ENCODE results near the gene MBTPS2. TPM values are rescaled to one million over a fixed set of nuclear protein-coding genes. Genes with fewer than 3 reads are reported as not detected.

The MBTPS2 gene
- total and polyA plus RNA-seq, 10 donors = 1.0 to 13.3 (median 10.3) TPM

- Histone ChIP-seq H3K27me3 (replicated peaks in 1 of 7) (peaks cover 0 to 6% (median 0%) of the 10 kb centered on the region in 7 donors), H3K36me3 (peaks cover 0 to 15% (median 0%) of the 10 kb centered on the region in 6 donors), H3K4me3 (peak overlapping the region; percentile 42 to 85 (median 61)), H3K4me1 (peaks cover 0 to 15% (median 6%) of the 10 kb centered on the region in 6 donors), H3K9me3 (no peaks in the 10 kb centered on the region), H3K27ac (peak overlapping the region in 7 of 8 donors; percentile 61 to 88 (median 80))
- TF ChIP-seq CTCF (IDR thresholded peaks at IDR 0.05 in 8 of 11, conservative IDR thresholded peaks at IDR 0.05 in 3 of 11) (no peak), POLR2A (IDR thresholded peaks at IDR 0.05) (no peak), POLR2AphosphoS5 (IDR thresholded peaks at IDR 0.05) (no peak)
- 5 to 36% (median 12%) methylated on average over 6 of the region's 6 CpGs for WGBS, 5 donors
- intact Hi-C loops (cut with DNase I; ENCODE audit: low total_unique reads) = no loop called here
- no peak for DNase-seq
Measured at GRCh38 chrX:21840193-21840545, 752 bp downstream of the MBTPS2 start.

DNA sequence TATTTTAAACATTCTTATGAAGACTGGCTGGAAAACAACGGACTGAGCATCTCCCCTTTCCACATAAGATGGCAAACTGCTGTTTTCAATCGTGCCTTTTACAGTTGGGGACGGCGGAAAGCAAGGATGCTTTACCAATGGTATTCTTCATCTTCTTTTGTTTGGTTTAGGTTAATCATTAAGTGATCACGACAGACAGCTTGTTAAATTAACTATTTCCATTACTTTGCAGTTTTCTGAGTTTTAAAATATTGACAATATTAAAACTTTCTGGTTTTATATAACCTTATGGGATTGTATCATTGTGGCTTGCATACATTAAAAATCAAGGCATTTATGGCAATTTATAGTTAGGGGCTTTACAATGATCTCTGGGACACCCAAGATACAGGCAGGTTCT lies 3.8 kb downstream of the MBTPS2 start:
- intact Hi-C loops (cut with DNase I; ENCODE audit: low total_unique reads) = no loop called here
- Histone ChIP-seq H3K36me3 (peaks cover 0 to 45% (median 4%) of the 10 kb centered on the region in 6 donors), H3K27ac (no peak overlapping the region), H3K4me1 (peaks cover 0 to 15% (median 6%) of the 10 kb centered on the region in 6 donors), H3K4me3 (no peak overlapping the region), H3K27me3 (replicated peaks in 1 of 7) (no peaks in the 10 kb centered on the region), H3K9me3 (no peaks in the 10 kb centered on the region)
- DNase-seq = no peak
- WGBS, 5 donors = 75 to 92% (median 88%) methylated on average over 5 of the region's 5 CpGs
- no peak for TF ChIP-seq CTCF (IDR thresholded peaks at IDR 0.05 in 8 of 11, conservative IDR thresholded peaks at IDR 0.05 in 3 of 11)
- TF ChIP-seq POLR2A (IDR thresholded peaks at IDR 0.05) = no peak

- H3K9me3 ChIP-seq = no peaks in the 10 kb centered on the region
- TF ChIP-seq POLR2AphosphoS5 (IDR thresholded peaks at IDR 0.05) (no peak), CTCF (IDR thresholded peaks at IDR 0.05 in 8 of 11, conservative IDR thresholded peaks at IDR 0.05 in 3 of 11) (no peak)
- WGBS, 5 donors = 82 to 98% (median 87%) methylated on average over 6 of the region's 6 CpGs
- H3K27me3 ChIP-seq (replicated peaks in 1 of 7) = no peaks in the 10 kb centered on the region
- no peak overlapping the region for H3K4me3 ChIP-seq
- H3K4me1 ChIP-seq = peaks cover 0 to 15% (median 5%) of the 10 kb centered on the region in 6 donors
- DNase-seq = no peak
- H3K36me3 ChIP-seq = peaks cover 0 to 51% (median 4%) of the 10 kb centered on the region in 6 donors
- intact Hi-C loops (cut with DNase I; ENCODE audit: low total_unique reads) = no loop called here
- no peak overlapping the region for H3K27ac ChIP-seq
Measured at GRCh38 chrX:21845096-21845495, 5.7 kb downstream of the MBTPS2 start.

GRCh38 chrX:21847342-21847741 lies 7.9 kb downstream of the MBTPS2 start:
- WGBS, 5 donors = 88 to 100% (median 92%) methylated on average over 1 of the region's 1 CpG
- H3K4me3 ChIP-seq = no peak overlapping the region
- intact Hi-C loops (cut with DNase I; ENCODE audit: low total_unique reads) = no loop called here

More at GRCh38 chrX:21847342-21847741, 7.9 kb downstream of the MBTPS2 start:
- no peaks in the 10 kb centered on the region for H3K27me3 ChIP-seq (replicated peaks in 1 of 7)
- H3K36me3 ChIP-seq = peaks cover 0 to 67% (median 4%) of the 10 kb centered on the region in 6 donors
- no peak overlapping the region for H3K27ac ChIP-seq
- no peaks in the 10 kb centered on the region for H3K9me3 ChIP-seq
- TF ChIP-seq CTCF (IDR thresholded peaks at IDR 0.05 in 8 of 11, conservative IDR thresholded peaks at IDR 0.05 in 3 of 11) = no peak
- no peak for TF ChIP-seq POLR2AphosphoS5 (IDR thresholded peaks at IDR 0.05)
- TF ChIP-seq POLR2A (IDR thresholded peaks at IDR 0.05) = no peak
- no peak for DNase-seq
- no peaks in the 10 kb centered on the region for H3K4me1 ChIP-seq
